RWPE1 (cell line): ENCODE results near the gene PNLIP.

Experiments used
- CTCF ChIA-PET: fragments of 350-600 bp; sonication (Branson Sonifier 250); formaldehyde crosslinking; extraction: SDS; loops from one replicate; lab custom pipeline; 2021; lab: Yijun Ruan, JAX
- POLR2A ChIA-PET: fragments of 400-600 bp; formaldehyde crosslinking; extraction: SDS; loops from one replicate; lab custom pipeline; 2020; ENCODE audit warnings: antibody characterized with exemption; ENCODE audit not compliant: low non-redundant PET; lab: Yijun Ruan, JAX
- DNase-seq: peaks from one replicate; pipeline ENCODE4 v3.0.0; 2012; ENCODE audit warnings: low spot score
- H3K27ac ChIP-seq: fragments of 450-650 bp; 2 replicates; pipeline ENCODE4 v1.5.1; 2017
- TF ChIP-seq, protein P1 (sequence below): fragments of 450-650 bp; conservative IDR thresholded peaks from 2 replicates; pipeline ENCODE4 v1.5.1; 2017; ENCODE audit warnings: low read depth, mild to moderate bottlenecking

PNLIP gene

DNA sequence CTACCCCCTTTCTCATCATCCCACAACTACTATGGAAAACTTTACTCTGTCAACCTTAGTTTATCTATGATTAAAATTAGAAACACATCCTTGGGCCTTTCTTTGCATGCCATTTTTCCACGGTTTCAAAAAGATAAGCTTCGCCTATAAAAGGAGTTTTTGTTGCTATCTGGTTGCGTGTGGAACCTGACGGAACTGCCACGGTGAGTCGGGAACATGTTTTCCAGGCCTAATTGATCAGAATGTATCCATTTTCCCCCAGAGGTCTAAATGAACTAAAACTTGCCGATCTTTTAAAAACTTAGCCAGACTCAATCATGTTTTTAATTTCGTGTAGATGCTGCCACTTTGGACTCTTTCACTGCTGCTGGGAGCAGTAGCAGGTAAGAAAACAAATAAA is at the start of gene PNLIP:
TSS of gene PNLIP (plus strand) at position 176 of the 400 bp plus-strand sequence. CDS start at position 338, 162 bp downstream.
- H3K27ac ChIP-seq = no peak within 1 kb of the TSS
- no peak for DNase-seq
- TF ChIP-seq, protein P1, sequence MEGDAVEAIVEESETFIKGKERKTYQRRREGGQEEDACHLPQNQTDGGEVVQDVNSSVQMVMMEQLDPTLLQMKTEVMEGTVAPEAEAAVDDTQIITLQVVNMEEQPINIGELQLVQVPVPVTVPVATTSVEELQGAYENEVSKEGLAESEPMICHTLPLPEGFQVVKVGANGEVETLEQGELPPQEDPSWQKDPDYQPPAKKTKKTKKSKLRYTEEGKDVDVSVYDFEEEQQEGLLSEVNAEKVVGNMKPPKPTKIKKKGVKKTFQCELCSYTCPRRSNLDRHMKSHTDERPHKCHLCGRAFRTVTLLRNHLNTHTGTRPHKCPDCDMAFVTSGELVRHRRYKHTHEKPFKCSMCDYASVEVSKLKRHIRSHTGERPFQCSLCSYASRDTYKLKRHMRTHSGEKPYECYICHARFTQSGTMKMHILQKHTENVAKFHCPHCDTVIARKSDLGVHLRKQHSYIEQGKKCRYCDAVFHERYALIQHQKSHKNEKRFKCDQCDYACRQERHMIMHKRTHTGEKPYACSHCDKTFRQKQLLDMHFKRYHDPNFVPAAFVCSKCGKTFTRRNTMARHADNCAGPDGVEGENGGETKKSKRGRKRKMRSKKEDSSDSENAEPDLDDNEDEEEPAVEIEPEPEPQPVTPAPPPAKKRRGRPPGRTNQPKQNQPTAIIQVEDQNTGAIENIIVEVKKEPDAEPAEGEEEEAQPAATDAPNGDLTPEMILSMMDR = no peak
- CTCF ChIA-PET = interaction anchor here (0.7 kb wide), 1 partner anchor 31 kb away, joined by 5 read pairs; no protein-coding TSS in a partner anchor
- POLR2A ChIA-PET = no interaction called here

DNA sequence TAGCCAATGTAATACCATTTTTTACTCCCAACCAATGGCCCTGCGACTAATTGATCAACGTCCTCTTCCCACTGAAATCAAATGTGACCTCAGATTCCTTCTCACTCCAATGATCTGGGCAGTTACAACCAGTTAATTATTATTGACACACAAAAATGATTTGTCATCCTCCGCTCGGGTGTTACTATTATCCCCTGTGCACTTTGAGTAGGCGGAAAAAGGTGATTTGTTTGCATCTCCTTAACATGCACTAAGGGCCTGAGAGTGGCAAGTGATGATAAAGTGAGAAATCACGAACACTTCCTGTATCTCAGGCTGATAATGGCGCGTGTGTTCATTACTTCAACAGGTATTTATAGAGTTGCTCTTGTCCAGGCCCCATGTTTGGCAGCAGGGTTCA is 40.9 kb upstream of the PNLIP start:
- ChIA-PET POLR2A (no interaction called here), CTCF (no interaction called here)
- TF ChIP-seq, protein P1 = no peak
- DNase-seq = no peak
- H3K27ac ChIP-seq = no peak overlapping the region

DNA sequence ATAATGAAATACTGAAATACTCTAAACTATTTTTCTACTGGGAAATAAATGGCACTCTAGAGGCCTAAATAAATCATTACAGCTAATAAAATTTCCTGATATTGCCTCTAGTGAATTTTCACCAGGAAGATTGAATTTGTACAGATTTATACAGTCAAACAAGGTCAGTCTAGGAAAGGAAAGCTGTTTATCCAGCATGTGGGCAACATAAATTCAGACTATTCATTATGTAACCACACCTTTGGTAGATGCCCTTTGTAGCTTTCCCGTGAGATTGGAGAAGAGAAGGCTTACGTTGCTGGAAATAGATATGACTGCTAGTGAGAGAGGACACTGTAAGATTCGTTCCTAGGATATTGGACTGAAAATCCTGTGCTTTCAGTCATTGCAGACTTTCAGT is 35.2 kb upstream of the PNLIP start:
- ChIA-PET CTCF (interaction anchor here (0.6 to 0.7 kb wide), 2 partner anchors 33 to 1261 kb away, joined by 3 to 4 read pairs; no protein-coding TSS in a partner anchor), POLR2A (interaction anchor here (0.5 kb wide), 1 partner anchor 256 kb away, joined by 3 read pairs; no protein-coding TSS in a partner anchor)
- TF ChIP-seq, protein P1 = no peak

DNA sequence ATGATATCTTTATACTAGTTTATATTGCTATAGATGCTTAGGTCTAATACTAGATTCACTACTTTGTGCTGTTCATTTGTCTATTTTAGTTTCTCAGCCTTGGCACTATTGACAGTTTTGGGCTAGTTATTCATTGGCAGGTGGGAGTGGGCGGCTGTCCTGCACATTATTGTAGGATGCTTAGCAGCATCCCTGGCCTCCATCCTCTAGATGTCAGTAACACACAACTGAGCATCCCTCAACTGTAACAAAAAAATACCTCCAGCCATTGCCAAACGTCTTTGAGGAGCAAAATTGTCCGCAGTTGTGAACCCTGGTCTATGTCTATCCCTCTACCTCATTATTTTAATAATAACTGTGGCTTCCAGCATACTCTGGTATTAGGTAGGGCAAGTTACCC is 34.4 kb upstream of the PNLIP start:
- TF ChIP-seq, protein P1 = no peak
- DNase-seq = no peak
- CTCF ChIA-PET = no interaction called here
- H3K27ac ChIP-seq = no peak overlapping the region
- POLR2A ChIA-PET = no interaction called here

More for the DNA sequence above, 35.2 kb upstream of the PNLIP start:
- no peak overlapping the region for H3K27ac ChIP-seq
- DNase-seq = no peak

DNA sequence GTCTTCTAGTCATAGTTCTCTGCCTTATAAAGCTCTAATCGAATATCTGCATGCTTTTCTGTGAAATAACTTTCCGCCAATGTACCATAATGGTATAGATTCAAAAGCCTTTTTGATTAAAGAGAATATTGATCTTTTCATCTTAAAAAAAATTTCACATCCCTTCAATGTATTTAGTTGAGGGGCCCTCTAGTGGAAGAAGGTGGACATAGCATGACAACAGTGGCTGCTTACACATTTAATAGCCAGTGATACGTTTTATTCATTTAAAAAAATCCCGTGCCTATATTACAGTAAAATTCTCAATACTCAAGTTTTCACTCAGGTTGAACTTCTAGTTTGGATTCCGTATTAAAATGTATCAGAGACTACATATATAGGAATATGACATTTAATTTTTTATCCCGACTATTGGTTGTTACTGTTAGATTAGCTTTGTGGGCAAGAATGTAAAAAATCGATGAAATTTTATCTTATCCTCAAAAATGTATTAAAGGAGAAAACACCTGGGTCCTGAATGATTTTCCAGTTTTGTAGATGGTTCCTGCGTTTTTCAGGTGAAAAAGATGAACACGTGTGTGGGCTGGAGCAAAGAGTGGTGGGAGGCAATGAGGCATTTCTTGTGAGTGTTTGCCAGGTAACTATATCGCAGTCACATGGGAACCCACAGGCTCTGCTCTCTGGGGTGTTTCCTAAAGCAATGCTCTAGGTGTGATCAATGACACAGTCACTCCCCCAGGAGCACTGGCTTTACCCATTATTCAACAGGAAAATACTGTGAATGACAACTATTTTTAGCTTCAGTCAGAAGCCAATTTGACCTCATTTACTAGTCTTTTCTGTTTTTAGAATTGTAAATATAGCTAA is 24.1 kb upstream of the PNLIP start:
- DNase-seq = peak; percentile 60
- no peak overlapping the region for H3K27ac ChIP-seq
- CTCF ChIA-PET = interaction anchor here (0.7 to 1.1 kb wide), 9 partner anchors 9 to 1072 kb away, joined by 3 to 5 read pairs (median 3); partner anchors contain the start of gene PNLIPRP2
- TF ChIP-seq, protein P1 = peak; percentile 94
- POLR2A ChIA-PET = no interaction called here

DNA sequence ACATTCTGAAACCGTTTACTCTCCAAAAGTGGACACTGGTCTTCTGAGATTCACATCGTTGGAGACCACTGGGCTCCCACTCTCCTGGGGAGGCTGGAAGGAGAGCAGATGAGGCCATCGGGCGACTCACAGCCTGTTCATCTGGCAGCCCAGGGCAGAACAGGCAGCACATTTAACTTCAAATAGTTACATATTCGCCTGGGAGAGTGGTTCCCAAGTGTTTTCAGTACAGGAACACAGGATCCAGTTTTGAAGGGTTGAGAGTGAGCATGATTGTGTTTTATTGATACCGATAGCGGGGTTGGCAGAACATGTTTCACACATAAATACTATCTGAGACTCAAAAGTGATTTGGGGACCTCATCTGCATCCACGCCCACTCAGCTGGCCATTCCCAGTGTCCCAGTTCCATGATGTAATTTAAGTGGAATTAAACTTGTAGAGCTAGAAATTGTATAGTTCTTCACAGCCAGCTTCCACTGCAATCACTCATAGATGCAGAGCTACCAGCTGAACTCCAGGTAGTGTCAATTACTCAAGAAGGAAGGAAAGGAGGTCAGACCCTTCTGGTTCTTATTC is 22.8 kb upstream of the PNLIP start:
- CTCF ChIA-PET = interaction anchor here (0.7 kb wide), 1 partner anchor 198 kb away, joined by 3 read pairs; no protein-coding TSS in a partner anchor
- DNase-seq = no peak
- H3K27ac ChIP-seq = no peak overlapping the region
- POLR2A ChIA-PET = no interaction called here
- TF ChIP-seq, protein P1 = no peak
